Urothelium cell line (cell line): ENCODE data around the gene FOXL2NB.
A peak's percentile ranks its signal among the peaks of the same experiment; 100 is the strongest.
"Not testable (repeated sequence)": the region's sequence is repeated elsewhere in the genome, so short reads cannot be mapped to it uniquely, and the experiment has no call there.

Experiments used
- DNase-seq: peaks from one replicate; pipeline ENCODE4 v3.0.0; 2011; ENCODE audit warnings: low spot score, mixed read lengths
- FAIRE-seq: peaks from 2 replicates; lab custom pipeline; 2011; peaks lifted over from hg19 to GRCh38; lab: Jason Lieb, UNC

FOXL2NB gene

GRCh38 chr3:138946663-138947494, at the start of gene FOXL2NB, which contains the start of gene FOXL2:
Gene FOXL2NB (plus strand): TSS chr3:138947217. CDS start chr3:138947365, 148 bp downstream.
Gene FOXL2 (minus strand): TSS chr3:138947137. CDS start chr3:138946722, 415 bp downstream.
- no peak for DNase-seq
- FAIRE-seq, result no peak

DNA sequence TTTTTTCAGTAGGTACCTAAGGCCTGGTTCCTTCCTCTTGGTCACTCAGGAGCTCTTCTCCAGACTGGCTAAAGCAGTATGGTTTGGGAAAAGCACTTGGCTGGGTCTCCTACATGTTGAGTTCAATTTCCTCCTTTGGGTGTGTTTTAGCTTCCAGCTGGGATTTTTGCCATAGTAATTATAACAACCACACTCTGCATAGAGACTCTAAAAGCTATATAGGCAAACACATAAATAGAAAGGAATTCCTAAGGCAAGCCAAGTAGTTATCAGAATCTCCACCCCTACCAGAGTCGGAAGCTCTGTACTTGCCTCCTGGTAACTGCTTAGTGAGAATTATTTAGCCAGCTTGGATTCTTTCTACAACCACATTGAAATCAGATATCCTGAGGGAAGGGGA, 48.7 kb upstream of the FOXL2NB start:
- DNase-seq (no peak), FAIRE-seq (no peak)

DNA sequence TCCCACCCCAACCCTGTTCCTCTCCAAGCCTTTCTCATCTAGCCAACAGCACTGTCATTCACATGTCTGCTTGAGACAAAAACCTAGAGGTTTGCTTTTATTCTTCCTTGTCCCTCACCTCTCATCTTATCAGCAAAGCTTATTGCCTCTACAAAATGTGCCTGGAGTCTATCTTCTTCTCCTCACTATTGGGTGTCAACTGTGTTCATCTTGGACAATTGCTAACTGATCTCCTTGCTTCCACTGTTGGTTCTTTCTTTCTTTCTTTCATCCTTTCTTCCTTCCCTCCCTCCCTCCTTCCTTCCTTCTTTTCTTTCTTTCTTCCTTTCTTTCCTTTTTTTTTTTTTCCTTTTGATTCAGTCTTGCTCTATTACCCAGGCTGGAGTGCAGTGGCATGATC, 48.3 kb upstream of the FOXL2NB start:
- DNase-seq (no peak), FAIRE-seq (no peak)

GRCh38 chr3:138899351-138899991, 47.5 kb upstream of the FOXL2NB start:
- no peak for DNase-seq
- FAIRE-seq, result no peak

DNA sequence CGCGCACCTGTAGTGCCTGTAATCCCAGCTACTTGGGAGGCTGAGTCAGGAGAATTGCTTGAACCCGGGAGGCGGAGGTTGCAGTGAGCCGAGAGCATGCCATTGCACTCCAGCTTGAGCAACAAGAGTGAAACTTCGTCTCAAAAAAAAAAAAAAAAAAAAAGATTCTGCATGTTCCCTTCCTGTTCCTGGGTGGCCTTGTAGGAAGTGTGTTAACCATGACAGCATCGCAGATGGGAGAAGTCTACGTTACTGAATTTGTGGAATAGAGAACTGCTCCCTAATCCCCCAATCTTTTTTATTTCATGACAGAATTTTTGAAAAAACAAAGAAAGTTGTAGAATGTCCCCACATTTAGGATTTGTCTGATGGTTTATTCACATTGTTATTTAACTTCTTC, 45.5 kb upstream of the FOXL2NB start:
- no peak for DNase-seq
- no peak for FAIRE-seq

GRCh38 chr3:138902171-138902570, 44.8 kb upstream of the FOXL2NB start:
- DNase-seq (no peak), FAIRE-seq (no peak)

GRCh38 chr3:138907539-138907938, 39.5 kb upstream of the FOXL2NB start:
- FAIRE-seq (no peak), DNase-seq (no peak)

GRCh38 chr3:138908846-138909245, 38.2 kb upstream of the FOXL2NB start:
- FAIRE-seq (no peak), DNase-seq (no peak)

- FAIRE-seq (no peak), DNase-seq (no peak)
These were observed 37.1 kb upstream of the FOXL2NB start for GRCh38 chr3:138909904-138910303.

GRCh38 chr3:138911621-138912020, 35.4 kb upstream of the FOXL2NB start:
- FAIRE-seq, result no peak

DNA sequence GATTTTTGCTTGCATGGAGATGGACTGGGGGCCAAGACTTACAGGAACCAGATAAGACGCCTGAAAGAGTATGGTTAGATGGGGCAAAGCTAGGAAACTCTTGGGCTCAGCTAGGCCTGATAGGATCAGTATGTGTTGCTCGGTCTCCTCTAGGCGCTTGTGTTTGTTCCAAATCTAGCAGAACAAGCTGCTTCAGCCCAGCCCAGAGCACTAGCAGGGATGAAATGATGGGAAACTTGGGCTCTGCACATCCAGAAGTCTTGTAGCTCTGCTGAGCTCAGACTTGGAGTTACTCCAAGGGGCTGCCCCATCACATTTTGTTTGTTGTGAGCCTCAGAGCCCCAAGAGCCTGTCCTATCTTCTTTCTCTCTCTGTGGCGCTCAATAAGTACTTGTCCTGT, 34.8 kb upstream of the FOXL2NB start:
- no peak for DNase-seq
- FAIRE-seq, result no peak

More at GRCh38 chr3:138911621-138912020, 35.4 kb upstream of the FOXL2NB start:
- no peak for DNase-seq

DNA sequence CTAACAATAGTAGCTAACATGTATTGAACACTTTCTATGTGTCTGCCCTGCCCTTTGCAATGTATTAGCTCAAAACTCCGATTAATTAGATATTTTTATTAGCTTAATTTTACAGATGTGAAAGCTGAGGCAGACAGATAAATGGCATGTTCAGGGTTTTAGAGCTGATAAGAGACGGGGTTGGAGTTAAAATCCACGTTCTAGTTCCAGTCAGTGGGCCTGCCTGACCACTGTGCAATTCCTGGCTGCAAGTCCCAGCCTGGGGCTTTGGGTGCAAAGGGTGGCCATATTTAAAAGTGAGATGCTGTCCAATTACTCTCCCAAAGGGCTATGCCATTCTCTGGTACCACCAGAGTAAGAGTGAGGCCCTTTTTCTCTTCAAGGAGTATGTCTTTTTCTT, 33.3 kb upstream of the FOXL2NB start:
- no peak for FAIRE-seq

GRCh38 chr3:138914870-138915502, 32.0 kb upstream of the FOXL2NB start:
- DNase-seq (no peak), FAIRE-seq (no peak)

More for the DNA sequence above, 33.3 kb upstream of the FOXL2NB start:
- DNase-seq, result no peak

GRCh38 chr3:138915503-138916498, 31.2 kb upstream of the FOXL2NB start:
- DNase-seq (peak; percentile 86), FAIRE-seq (no peak)

GRCh38 chr3:138916824-138917223, 30.2 kb upstream of the FOXL2NB start:
- peak; percentile 21 for DNase-seq
- FAIRE-seq, result no peak

- FAIRE-seq (no peak), DNase-seq (no peak)
These were observed 27.7 kb upstream of the FOXL2NB start for GRCh38 chr3:138919325-138919724.

GRCh38 chr3:138921316-138922292, 25.4 kb upstream of the FOXL2NB start:
- FAIRE-seq, result no peak

DNA sequence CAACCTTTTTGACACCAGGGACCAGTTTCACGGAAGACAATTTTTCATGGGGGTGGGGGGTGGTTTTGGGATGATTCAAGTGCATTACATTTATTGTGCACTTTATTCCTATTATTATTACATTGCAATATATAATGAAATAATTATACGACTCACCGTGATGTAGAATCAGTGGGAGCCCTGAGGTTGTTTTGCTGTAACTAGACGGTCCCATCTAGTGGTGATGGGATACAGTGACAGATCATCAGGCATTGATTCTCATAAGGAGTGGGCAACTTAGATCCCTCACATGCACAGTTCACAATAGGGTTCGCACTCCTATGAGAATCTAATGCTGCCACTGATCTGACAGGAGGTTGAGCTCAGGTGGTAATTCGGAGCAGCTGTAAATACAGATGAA, 24.6 kb upstream of the FOXL2NB start:
- DNase-seq, FAIRE-seq: not testable (repeated sequence)

More at GRCh38 chr3:138921316-138922292, 25.4 kb upstream of the FOXL2NB start:
- peak; percentile 78 for DNase-seq

GRCh38 chr3:138923531-138923994, 23.5 kb upstream of the FOXL2NB start:
- FAIRE-seq, result no peak

More at GRCh38 chr3:138923531-138923994, 23.5 kb upstream of the FOXL2NB start:
- peak; percentile 62 for DNase-seq
